HCT116 (cell line): Measurements from ENCODE around the gene KCNIP4. TPM values are rescaled to one million over a fixed set of nuclear protein-coding genes. Genes with fewer than 3 reads are reported as not detected.

ENCODE experiments used
- ATAC-seq: fragments of 200-7000 bp; cut with Tn5 transposase; 2 replicates; pipeline ENCODE4 v1.9.1; 2020; ENCODE audit warnings: mild to moderate bottlenecking, moderate library complexity
- BruUV-seq: library from RNA; stranded (reverse); fragments of 400-500 nt; replicated peaks from 2 replicates; lab custom pipeline; 2021; lab: Mats Ljungman, UMichigan
- CTCF ChIA-PET: fragments of 300-600 bp; sonication (Branson Sonifier 250); formaldehyde crosslinking; loops from one replicate; lab custom pipeline; 2021; ENCODE audit warnings: antibody characterized with exemption; lab: Charles Lee
- POLR2A ChIA-PET: fragments of 300-600, 350-600 bp; sonication (Branson Sonifier 250); formaldehyde crosslinking; loops from one replicate; lab custom pipeline; 2021; ENCODE audit warnings: antibody characterized with exemption; lab: Charles Lee
- RAD21 ChIA-PET, 2 experiments: fragments of 300-600 bp; sonication (Branson Sonifier 250); formaldehyde crosslinking; loops; one replicate each; lab custom pipeline; 2023; ENCODE audit warnings: low total read pairs in 2 of 2; ENCODE audit not compliant: uncharacterized antibody in 2 of 2, unreplicated experiment in 2 of 2, low non-redundant PET in 1 of 2; lab: Charles Lee
- DNase-seq: peaks from one replicate; pipeline ENCODE4 v3.0.0-alpha.2; 2010; ENCODE audit warnings: low read depth, low spot score
- H2AFZ ChIP-seq: fragments of 200-600 bp; shearing (Covaris generic), sonication (generic); 2 replicates; pipeline ENCODE4 v1.6.1; 2017; ENCODE audit warnings: low read depth, mixed run types, mixed read lengths, antibody characterized with exemption, low read length; ENCODE audit not compliant: poor library complexity, severe bottlenecking
- H3K27ac ChIP-seq: 2 replicates; pipeline ENCODE4 v1.5.1; 2012; ENCODE audit warnings: low read depth, low read length
- H3K27me3 ChIP-seq: fragments of 200-600 bp; sonication (generic); 2 replicates; pipeline ENCODE4 v1.6.1; 2016; ENCODE audit warnings: mixed run types, low read length, mixed read lengths; ENCODE audit not compliant: insufficient read depth
- H3K36me3 ChIP-seq, 2 experiments: fragments of 200-500 bp in 1 of 2; fragments of 200-600 bp in 1 of 2; sonication (Bioruptor generic) in 1 of 2; sonication (generic) in 1 of 2; 2 replicates each; pipeline versions ENCODE4 v1.5.1 to v1.6.1; 2014 to 2016; ENCODE audit warnings: low read length in 2 of 2, inconsistent platforms in 1 of 2, mixed read lengths in 1 of 2, mixed run types in 1 of 2; ENCODE audit not compliant: insufficient read depth in 2 of 2, control insufficient read depth in 1 of 2
- H3K4me1 ChIP-seq, 2 experiments: fragments of 200-600 bp in 1 of 2; sonication (generic) in 1 of 2; 2 replicates each; pipeline versions ENCODE4 v1.5.1 to v1.6.1; 2012 to 2017; ENCODE audit warnings: low read length in 2 of 2, inconsistent platforms in 1 of 2, mild to moderate bottlenecking in 1 of 2, mixed read lengths in 1 of 2, mixed run types in 1 of 2, moderate library complexity in 1 of 2; ENCODE audit not compliant: insufficient read depth in 2 of 2, control insufficient read depth in 1 of 2
- H3K4me2 ChIP-seq: fragments of 200-600 bp; sonication (generic); 2 replicates; pipeline ENCODE4 v1.6.1; 2017; ENCODE audit warnings: mixed run types, low read length, mixed read lengths
- H3K4me3 ChIP-seq, 2 experiments: fragments of 200-600 bp in 1 of 2; sonication (generic) in 1 of 2; replicated peaks in 1 of 2; 2 replicates each; pipeline ENCODE4 v1.5.1; 2011 to 2016; ENCODE audit warnings: low read length in 2 of 2, control low read depth in 1 of 2, low read depth in 1 of 2, mild to moderate bottlenecking in 1 of 2, mixed read lengths in 1 of 2, mixed run types in 1 of 2
- H3K79me2 ChIP-seq: fragments of 200-600 bp; sonication (generic); 2 replicates; pipeline ENCODE4 v1.6.1; 2017; ENCODE audit warnings: mild to moderate bottlenecking, mixed run types, low read length, moderate library complexity, mixed read lengths; ENCODE audit not compliant: insufficient read depth
- H3K9ac ChIP-seq: fragments of 200-600 bp; sonication (generic); 2 replicates; pipeline ENCODE4 v1.6.1; 2016; ENCODE audit warnings: low read length, mixed read lengths
- H3K9me2 ChIP-seq: fragments of 200-600 bp; sonication (generic), shearing (Covaris generic); 2 replicates; pipeline ENCODE4 v1.6.1; 2017; ENCODE audit warnings: mixed run types, mild to moderate bottlenecking, moderate library complexity; ENCODE audit not compliant: insufficient read depth
- H3K9me3 ChIP-seq, 2 experiments: fragments of 200-500 bp in 1 of 2; fragments of 200-600 bp in 1 of 2; sonication (Bioruptor generic) in 1 of 2; sonication (generic) in 1 of 2; 2 replicates each; pipeline ENCODE4 v1.6.1; 2014 to 2017; ENCODE audit warnings: low read length in 2 of 2, mixed read lengths in 2 of 2, inconsistent platforms in 1 of 2, low read depth in 1 of 2, mild to moderate bottlenecking in 1 of 2, mixed run types in 1 of 2, moderate library complexity in 1 of 2; ENCODE audit not compliant: control insufficient read depth in 1 of 2, insufficient read depth in 1 of 2
- H4K20me1 ChIP-seq: fragments of 200-600 bp; sonication (generic), shearing (Covaris generic); 2 replicates; pipeline ENCODE4 v1.6.1; 2017; ENCODE audit warnings: mixed run types, mild to moderate bottlenecking, moderate library complexity; ENCODE audit not compliant: insufficient read depth
- ATF3 ChIP-seq: IDR thresholded peaks from 2 replicates; pipeline ENCODE4 v1.6.1; 2012
- CBX3 ChIP-seq: IDR thresholded peaks from 2 replicates; pipeline ENCODE4 v1.6.1; 2012; ENCODE audit warnings: low read depth
- CEBPB ChIP-seq: IDR thresholded peaks from 2 replicates; pipeline ENCODE4 v1.6.1; 2012; ENCODE audit warnings: low read depth
- EGR1 ChIP-seq: IDR thresholded peaks from 2 replicates; pipeline ENCODE4 v1.6.1; 2012; ENCODE audit warnings: low read depth
- ELF1 ChIP-seq: IDR thresholded peaks from 2 replicates; pipeline ENCODE4 v1.6.1; 2012; ENCODE audit warnings: low read depth, borderline replicate concordance
- EZH2 ChIP-seq: fragments of 200-600 bp; sonication (generic); IDR thresholded peaks from 2 replicates; pipeline ENCODE4 v1.6.1; 2017; ENCODE audit warnings: antibody characterized with exemption, mixed run types
- FOSL1 ChIP-seq: IDR thresholded peaks from 2 replicates; pipeline ENCODE4 v1.6.1; 2012; ENCODE audit warnings: low read depth
- JUND ChIP-seq: IDR thresholded peaks from 2 replicates; pipeline ENCODE4 v1.6.1; 2012
- MAX ChIP-seq: IDR thresholded peaks from 2 replicates; pipeline ENCODE4 v1.6.1; 2012
- POLR2A ChIP-seq: IDR thresholded peaks from 2 replicates; pipeline ENCODE4 v1.7.0; 2011; ENCODE audit warnings: borderline replicate concordance; ENCODE audit not compliant: insufficient read depth, insufficient read length; ENCODE audit errors: extremely low read depth
- POLR2AphosphoS5 ChIP-seq: IDR thresholded peaks from 2 replicates; pipeline ENCODE4 v1.6.1; 2011; ENCODE audit warnings: mild to moderate bottlenecking, low read depth, low read length, moderate library complexity
- RAD21 ChIP-seq: IDR thresholded peaks from 2 replicates; pipeline ENCODE4 v1.6.1; 2012; ENCODE audit warnings: low read depth, mild to moderate bottlenecking
- SRF ChIP-seq: IDR thresholded peaks from 2 replicates; pipeline ENCODE4 v1.6.1; 2012; ENCODE audit warnings: low read depth
- TCF7L2 ChIP-seq: IDR thresholded peaks from 2 replicates; pipeline ENCODE4 v1.7.0; 2011; ENCODE audit warnings: borderline replicate concordance, inconsistent platforms; ENCODE audit not compliant: insufficient read depth, insufficient read length; ENCODE audit errors: extremely low read depth
- YY1 ChIP-seq: IDR thresholded peaks from 2 replicates; pipeline ENCODE4 v1.6.1; 2011; ENCODE audit warnings: low read length, low read depth, moderate library complexity, mild to moderate bottlenecking; ENCODE audit not compliant: insufficient replicate concordance; ENCODE audit errors: extremely low read depth
- ZBTB33 ChIP-seq: IDR thresholded peaks from 2 replicates; pipeline ENCODE4 v1.6.1; 2011; ENCODE audit warnings: mild to moderate bottlenecking, low read length, moderate library complexity; ENCODE audit not compliant: insufficient replicate concordance; ENCODE audit errors: extremely low read depth
- ZFX ChIP-seq: fragments of 450-650 bp; IDR thresholded peaks from 2 replicates; pipeline ENCODE4 v1.6.1; 2017
- ZNF274 ChIP-seq: fragments of 200-500 bp; sonication (Bioruptor generic); IDR thresholded peaks from 2 replicates; pipeline ENCODE4 v1.6.1; 2014; ENCODE audit warnings: mild to moderate bottlenecking, low read depth, low read length, inconsistent platforms
- intact Hi-C: fragments of 100-400 bp; cut with micrococcal nuclease; formaldehyde crosslinking; loops from 2 replicates; pipeline ENCODE4 v1.10.0; 2022
- total RNA-seq: library from RNA; stranded (reverse); gene quantifications from one replicate; pipeline ENCODE4 v1.2.1, GENCODE V29; 2021; ENCODE audit not compliant: unreplicated experiment

The KCNIP4 gene
- total RNA-seq, 1 experiment from 2014 or later = not detected

GRCh38 chr4:21680326-21680898 is 268.2 kb downstream of the KCNIP4 start:
- TF ChIP-seq EGR1 (no peak), POLR2AphosphoS5 (no peak), ELF1 (no peak), CBX3 (no peak), YY1 (no peak), ZBTB33 (no peak), ZNF274 (no peak), RAD21 (no peak), SRF (no peak), JUND (no peak), TCF7L2 (no peak), ATF3 (no peak), ZFX (no peak), POLR2A (no peak), FOSL1 (no peak), MAX (no peak), EZH2 (no peak), CEBPB (no peak)
- no peak overlapping the region for H3K4me3 ChIP-seq
- H3K27ac ChIP-seq = no peak overlapping the region
- DNase-seq = no peak
- ChIA-PET RAD21 (no interaction called here), CTCF (no interaction called here), POLR2A (no interaction called here)
- no peaks in the 10 kb centered on the region for H3K36me3 ChIP-seq
- intact Hi-C loops = no loop called here
- H2AFZ ChIP-seq = no peak overlapping the region
- H3K9ac ChIP-seq = no peak overlapping the region
- no peaks in the 10 kb centered on the region for H3K27me3 ChIP-seq
- no peaks in the 10 kb centered on the region for H3K79me2 ChIP-seq
- H3K9me2 ChIP-seq = no peaks in the 10 kb centered on the region
- BruUV-seq = no TSS peak
- H3K9me3 ChIP-seq = peaks cover 0 to 4% of the 10 kb centered on the region in 2 experiments; a peak in 2 of 4 replicates
- H3K4me2 ChIP-seq = no peak overlapping the region
- H3K4me1 ChIP-seq = no peaks in the 10 kb centered on the region
- H4K20me1 ChIP-seq = no peaks in the 10 kb centered on the region
- ATAC-seq = no peak
